Loucy (cell line): ENCODE measurements around the gene HOXA11.

Source experiments
- H2AFZ ChIP-seq: fragments of 200-600 bp; sonication (generic); 2 replicates; pipeline ENCODE4 v1.6.0; 2016; ENCODE audit warnings: antibody characterized with exemption, mild to moderate bottlenecking, low read length, moderate library complexity
- H3F3A ChIP-seq: fragments of 200-600 bp; 2 replicates; pipeline ENCODE4 v1.6.0; 2016; ENCODE audit warnings: antibody characterized with exemption, low read depth, mild to moderate bottlenecking
- H3K27me3 ChIP-seq: fragments of 200-600 bp; sonication (generic); 2 replicates; pipeline ENCODE4 v1.6.1; 2014; ENCODE audit warnings: low read length, mild to moderate bottlenecking; ENCODE audit not compliant: insufficient read depth, poor library complexity, severe bottlenecking
- H3K36me3 ChIP-seq: fragments of 200-600 bp; sonication (generic); 2 replicates; pipeline ENCODE4 v1.6.1; 2016; ENCODE audit warnings: low read length; ENCODE audit not compliant: insufficient read depth
- H3K4me1 ChIP-seq: fragments of 200-600 bp; sonication (generic); 2 replicates; pipeline ENCODE4 v1.5.1; 2014; ENCODE audit warnings: low read length, mild to moderate bottlenecking; ENCODE audit not compliant: insufficient read depth, poor library complexity, severe bottlenecking
- H3K4me2 ChIP-seq: fragments of 200-600 bp; sonication (generic); 2 replicates; pipeline ENCODE4 v1.6.0; 2014; ENCODE audit warnings: antibody characterized with exemption, low read length, low read depth, mild to moderate bottlenecking; ENCODE audit not compliant: poor library complexity, severe bottlenecking
- H3K4me3 ChIP-seq: fragments of 200-600 bp; sonication (generic); 2 replicates; pipeline ENCODE4 v1.5.1; 2014; ENCODE audit warnings: low read length, mild to moderate bottlenecking, mixed read lengths; ENCODE audit not compliant: poor library complexity, severe bottlenecking
- H3K79me2 ChIP-seq: fragments of 200-600 bp; sonication (generic); 2 replicates; pipeline ENCODE4 v1.6.1; 2014; ENCODE audit warnings: low read length; ENCODE audit not compliant: insufficient read depth
- H3K9ac ChIP-seq: fragments of 200-600 bp; sonication (generic); 2 replicates; pipeline ENCODE4 v1.6.0; 2014; ENCODE audit warnings: mild to moderate bottlenecking, low read depth, low read length, moderate library complexity; ENCODE audit not compliant: poor library complexity, severe bottlenecking
- H3K9me2 ChIP-seq: fragments of 200-600 bp; sonication (generic); replicated peaks from 2 replicates; pipeline ENCODE4 v1.6.1; 2016; ENCODE audit warnings: low read depth, low read length, mixed read lengths
- H3K9me3 ChIP-seq: fragments of 200-600 bp; sonication (generic); 2 replicates; pipeline ENCODE4 v1.6.1; 2014; ENCODE audit warnings: mild to moderate bottlenecking, antibody characterized with exemption, low read length, low read depth; ENCODE audit not compliant: insufficient read depth
- H4K20me1 ChIP-seq: fragments of 200-600 bp; sonication (generic); 2 replicates; pipeline ENCODE4 v1.6.0; 2014; ENCODE audit warnings: antibody characterized with exemption, low read length, mild to moderate bottlenecking; ENCODE audit not compliant: insufficient read depth, poor library complexity, severe bottlenecking
- CTCF ChIP-seq: fragments of 200-600 bp; sonication (generic); conservative IDR thresholded peaks from 2 replicates; pipeline ENCODE4 v1.5.1; 2014; ENCODE audit warnings: mild to moderate bottlenecking, antibody characterized with exemption, low read length
- EZH2phosphoT487 ChIP-seq: fragments of 200-600 bp; IDR thresholded peaks from 2 replicates; pipeline ENCODE4 v1.6.1; 2018; ENCODE audit warnings: antibody characterized with exemption, mild to moderate bottlenecking, moderate library complexity, borderline replicate concordance

Gene HOXA11

GRCh38 chr7:27132978-27133377, 52.1 kb downstream of the HOXA11 start:
- Histone ChIP-seq H3K4me1 (peaks cover 50% of the 10 kb centered on the region), H3K9me2 (no peaks in the 10 kb centered on the region), H3K9me3 (no peaks in the 10 kb centered on the region), H3K79me2 (peaks cover 98% of the 10 kb centered on the region), H2AFZ (no peak overlapping the region), H3K4me3 (no peak overlapping the region), H3K36me3 (peaks cover 54% of the 10 kb centered on the region), H3K27me3 (no peaks in the 10 kb centered on the region), H4K20me1 (peaks cover 90% of the 10 kb centered on the region), H3K4me2 (peak overlapping the region; percentile 91), H3F3A (no peaks in the 10 kb centered on the region), H3K9ac (no peak overlapping the region)
- TF ChIP-seq EZH2phosphoT487 (no peak), CTCF (no peak)

GRCh38 chr7:27132214-27132613, 52.8 kb downstream of the HOXA11 start:
- Histone ChIP-seq H3K9me2 (no peaks in the 10 kb centered on the region), H3F3A (no peaks in the 10 kb centered on the region), H4K20me1 (peaks cover 90% of the 10 kb centered on the region), H3K4me3 (no peak overlapping the region), H3K27me3 (no peaks in the 10 kb centered on the region), H3K9ac (no peak overlapping the region), H3K36me3 (peaks cover 57% of the 10 kb centered on the region), H3K9me3 (no peaks in the 10 kb centered on the region), H3K4me1 (peaks cover 43% of the 10 kb centered on the region), H3K79me2 (peaks cover 98% of the 10 kb centered on the region), H2AFZ (no peak overlapping the region), H3K4me2 (no peak overlapping the region)
- TF ChIP-seq EZH2phosphoT487 (no peak), CTCF (no peak)

- Histone ChIP-seq H3K4me1 (peaks cover 35% of the 10 kb centered on the region), H3K79me2 (peaks cover 98% of the 10 kb centered on the region), H3F3A (no peaks in the 10 kb centered on the region), H3K9me3 (no peaks in the 10 kb centered on the region), H3K27me3 (no peaks in the 10 kb centered on the region), H3K9me2 (no peaks in the 10 kb centered on the region), H3K4me2 (no peak overlapping the region), H3K9ac (no peak overlapping the region), H3K36me3 (peaks cover 63% of the 10 kb centered on the region), H3K4me3 (no peak overlapping the region), H4K20me1 (peaks cover 90% of the 10 kb centered on the region), H2AFZ (no peak overlapping the region)
- no peak for TF ChIP-seq CTCF
- no peak for TF ChIP-seq EZH2phosphoT487
Observed at GRCh38 chr7:27131390-27131819, 53.6 kb downstream of the HOXA11 start.
